Dedifferentiated amniotic fluid mesenchymal stem cell (primary cell): Measurements from ENCODE around the gene DNAH10.
"Not testable (repeated sequence)": the region's sequence is repeated elsewhere in the genome, so short reads cannot be mapped to it uniquely, and the experiment has no call there.

ENCODE experiments used
- DNase-seq: peaks from one replicate; pipeline ENCODE4 v3.0.0-alpha.2; 2016; ENCODE audit errors: extremely low spot score

The DNAH10 gene

GRCh38 chr12:123907726-123908476 is 145.8 kb downstream of the DNAH10 start:
- DNase-seq: no peak

- DNase-seq: no peak
Measured at GRCh38 chr12:123908884-123909725, 147.0 kb downstream of the DNAH10 start.

- no peak for DNase-seq
Measured at GRCh38 chr12:123910057-123910456, 148.0 kb downstream of the DNAH10 start.

DNA sequence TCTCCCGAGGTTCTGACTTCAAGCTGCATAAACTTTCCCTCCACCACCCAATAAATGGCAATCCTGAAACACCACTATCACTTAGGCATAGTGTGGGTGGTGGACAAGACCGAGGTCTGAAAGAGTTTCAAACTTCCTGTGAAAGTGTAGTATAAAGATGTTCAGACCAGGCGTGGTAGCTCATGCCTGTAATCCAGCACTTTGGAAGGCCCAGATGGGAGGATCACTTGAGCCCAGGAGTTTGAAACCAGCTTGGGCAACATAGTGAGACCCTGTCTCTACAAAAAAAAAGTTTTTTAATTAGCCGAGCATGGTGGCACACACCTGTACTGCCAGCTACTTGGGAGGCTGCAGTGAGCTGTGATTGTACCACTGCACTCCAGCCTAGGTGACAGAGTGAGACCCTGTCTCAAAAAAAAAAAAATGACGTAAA is 148.7 kb downstream of the DNAH10 start:
- no peak for DNase-seq

DNA sequence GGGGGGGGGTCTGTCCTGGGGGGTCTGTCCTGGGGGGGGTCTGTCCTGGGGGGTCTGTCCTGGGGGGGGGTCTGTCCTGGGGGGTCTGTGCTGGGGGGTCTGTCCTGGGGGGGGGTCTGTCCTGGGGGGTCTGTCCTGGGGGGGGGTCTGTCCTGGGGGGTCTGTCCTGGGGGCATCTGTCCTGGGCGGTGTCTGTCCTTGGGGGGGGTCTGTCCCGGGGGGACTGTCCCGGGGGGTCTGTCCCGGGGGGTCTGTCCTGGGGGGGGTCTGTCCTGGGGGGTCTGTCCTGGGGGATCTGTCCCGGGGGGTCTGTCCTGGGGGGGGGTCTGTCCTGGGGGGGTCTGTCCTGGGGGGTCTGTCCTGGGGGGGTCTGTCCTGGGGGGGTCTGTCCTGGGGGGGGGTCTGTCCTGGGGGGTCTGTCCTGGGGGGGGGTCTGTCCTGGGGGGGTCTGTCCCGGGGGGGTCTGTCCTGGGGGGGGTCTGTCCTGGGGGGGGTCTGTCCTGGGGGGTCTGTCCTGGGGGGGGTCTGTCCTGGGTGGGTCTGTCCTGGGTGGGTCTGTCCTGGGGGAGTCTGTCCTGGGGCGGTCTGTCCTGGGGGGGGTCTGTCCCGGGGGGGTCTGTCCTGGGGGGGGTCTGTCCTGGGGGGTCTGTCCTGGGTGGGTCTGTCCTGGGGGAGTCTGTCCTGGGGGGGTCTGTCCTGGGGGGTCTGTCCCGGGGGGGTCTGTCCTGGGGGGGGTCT is 149.7 kb downstream of the DNAH10 start:
- not testable (repeated sequence) for DNase-seq

DNA sequence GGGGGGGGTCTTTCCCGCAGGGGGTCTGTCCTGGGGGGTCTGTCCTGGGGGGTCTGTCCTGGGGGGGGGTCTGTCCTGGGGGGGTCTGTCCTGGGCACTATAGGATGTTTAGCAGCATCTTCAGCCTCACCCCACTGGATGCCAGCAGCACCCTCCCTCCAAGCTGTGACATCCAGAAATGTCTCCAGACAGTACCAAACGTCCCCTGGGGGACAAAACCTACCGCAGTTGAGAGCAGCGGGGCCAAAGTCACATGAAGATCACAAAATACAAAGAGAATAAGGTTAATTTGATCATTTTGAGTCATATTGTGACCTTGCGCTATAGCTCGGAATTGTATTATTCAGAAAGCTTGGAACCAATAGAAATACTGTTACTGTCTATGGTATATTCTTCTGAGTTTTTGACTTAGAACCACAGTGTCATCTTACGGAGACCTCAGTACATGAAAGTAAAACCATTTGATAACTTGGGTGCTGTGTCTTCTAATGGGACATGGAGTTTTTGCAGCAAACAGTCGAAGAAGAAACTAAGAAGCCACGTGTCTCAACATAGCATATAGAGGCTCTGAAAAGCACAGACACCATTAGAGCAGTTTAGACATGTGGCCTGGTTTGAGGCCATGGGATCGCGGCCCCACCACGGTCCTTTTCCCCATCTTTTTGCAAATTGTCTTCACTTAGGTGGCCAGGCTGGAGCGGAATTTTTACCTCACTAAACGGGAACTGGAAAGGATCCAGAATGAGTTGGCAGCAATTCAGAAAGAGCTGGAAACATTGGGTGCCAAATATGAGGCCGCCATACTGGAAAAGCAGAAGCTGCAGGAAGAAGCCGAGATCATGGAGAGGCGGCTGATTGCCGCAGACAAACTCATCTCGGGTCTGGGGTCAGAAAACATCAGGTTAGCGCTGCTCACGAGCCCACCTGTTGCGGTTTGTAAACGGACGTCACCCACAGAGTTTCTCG is 150.6 kb downstream of the DNAH10 start:
- no peak for DNase-seq

GRCh38 chr12:123914726-123915333 is 152.7 kb downstream of the DNAH10 start:
- DNase-seq: no peak

GRCh38 chr12:123916729-123917128 is 154.6 kb downstream of the DNAH10 start:
- no peak for DNase-seq

DNA sequence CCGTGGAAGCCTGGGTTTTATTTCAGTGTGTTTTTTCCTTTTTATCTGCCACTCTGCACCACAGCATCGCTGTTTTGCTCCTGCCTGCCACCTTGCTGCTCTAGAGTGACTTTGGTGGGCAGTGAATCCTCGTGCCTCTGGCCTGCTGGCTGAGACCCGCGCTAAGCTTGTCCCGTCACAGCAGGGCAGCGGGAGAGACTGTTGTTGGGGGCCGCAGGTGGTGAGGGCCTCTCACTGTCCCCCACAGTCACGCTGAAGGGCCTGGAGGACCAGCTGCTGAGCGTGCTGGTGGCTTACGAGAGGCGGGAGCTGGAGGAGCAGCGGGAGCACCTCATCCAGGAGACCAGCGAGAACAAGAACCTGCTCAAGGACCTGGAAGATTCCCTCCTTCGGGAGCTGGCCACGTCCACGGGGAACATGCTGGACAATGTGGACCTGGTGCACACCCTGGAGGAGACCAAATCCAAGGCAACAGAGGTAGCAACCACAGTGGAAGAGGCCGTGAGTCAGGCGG is 155.3 kb downstream of the DNAH10 start:
- no peak for DNase-seq

- DNase-seq: no peak
Measured at GRCh38 chr12:123919980-123920360, 157.9 kb downstream of the DNAH10 start.

DNA sequence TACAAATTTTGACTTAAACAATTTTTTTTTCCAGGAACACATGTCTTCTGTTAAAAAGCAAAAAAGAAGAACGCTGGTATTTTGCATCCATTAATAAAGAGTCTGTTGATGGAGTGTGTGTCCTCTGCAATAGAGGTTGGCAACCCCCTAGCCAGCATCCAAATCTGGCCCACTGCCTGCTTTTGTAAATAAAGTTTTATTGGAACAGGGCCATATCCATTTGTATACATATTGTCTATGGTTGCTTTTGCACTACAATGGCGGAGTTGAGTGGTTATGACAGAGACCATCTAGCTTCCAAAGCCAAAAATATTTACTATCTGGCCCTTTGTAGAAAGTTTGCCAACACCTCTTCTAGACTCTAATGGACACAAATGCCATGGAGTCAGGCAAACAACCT is 160.9 kb downstream of the DNAH10 start:
- DNase-seq: no peak

GRCh38 chr12:123923927-123924326 is 161.8 kb downstream of the DNAH10 start:
- no peak for DNase-seq

- no peak for DNase-seq
Measured at GRCh38 chr12:123924539-123924938, 162.4 kb downstream of the DNAH10 start.

DNA sequence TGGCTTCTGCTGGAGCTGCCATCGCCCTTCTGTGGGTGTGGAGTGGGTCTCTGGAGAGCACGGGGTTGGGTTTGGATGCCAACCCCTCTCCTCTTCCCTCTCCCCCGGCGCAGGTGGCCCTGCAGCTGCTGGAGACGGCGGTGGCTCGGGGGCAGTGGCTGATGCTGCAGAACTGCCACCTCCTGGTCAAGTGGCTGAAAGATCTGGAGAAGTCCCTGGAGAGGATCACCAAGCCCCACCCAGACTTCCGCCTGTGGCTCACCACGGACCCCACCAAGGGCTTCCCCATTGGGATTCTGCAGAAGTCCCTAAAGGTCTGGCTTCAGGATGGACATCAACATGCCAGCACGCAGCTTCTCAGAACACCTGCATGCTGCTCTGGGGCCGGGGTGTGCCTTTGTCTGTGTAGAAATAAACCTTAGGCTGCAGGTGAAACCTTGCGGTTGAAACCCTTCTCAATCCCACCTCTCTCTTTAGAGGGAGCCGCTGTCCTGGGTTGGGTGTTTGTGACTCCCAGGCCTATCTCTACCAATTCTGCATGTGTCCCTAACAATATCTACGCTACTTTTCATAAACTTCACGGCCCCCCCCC is 166.3 kb downstream of the DNAH10 start:
- no peak for DNase-seq

GRCh38 chr12:123928897-123929296 is 166.8 kb downstream of the DNAH10 start:
- no peak for DNase-seq

GRCh38 chr12:123929946-123930583 is 168.0 kb downstream of the DNAH10 start:
- no peak for DNase-seq

DNA sequence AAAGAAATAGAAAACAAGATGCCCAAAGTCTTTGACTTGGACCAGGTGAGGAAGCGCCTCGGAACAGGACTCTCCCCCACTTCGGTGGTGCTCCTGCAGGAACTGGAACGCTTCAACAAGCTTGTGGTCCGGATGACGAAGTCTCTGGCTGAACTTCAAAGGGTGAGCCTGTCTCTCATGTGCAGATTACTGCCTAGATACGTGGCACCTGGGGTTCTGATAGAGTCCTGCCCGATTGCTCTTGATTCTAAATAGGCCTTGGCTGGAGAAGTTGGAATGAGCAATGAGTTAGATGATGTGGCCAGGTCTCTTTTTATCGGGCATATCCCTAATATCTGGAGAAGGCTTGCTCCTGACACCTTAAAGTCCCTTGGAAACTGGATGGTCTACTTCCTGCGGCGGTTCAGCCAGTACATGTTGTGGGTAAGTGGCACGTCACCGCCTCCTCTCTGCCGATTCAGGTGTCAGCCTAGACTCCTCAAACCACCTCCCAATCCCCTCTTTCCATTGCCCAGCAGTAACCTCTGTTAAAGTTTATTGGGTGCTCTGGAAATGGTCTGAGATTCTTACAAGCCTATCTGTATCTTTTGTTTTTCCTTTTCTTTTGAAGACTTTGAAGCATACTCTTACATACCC is 169.7 kb downstream of the DNAH10 start:
- DNase-seq: no peak

- no peak for DNase-seq
Measured at GRCh38 chr12:123933214-123933613, 171.1 kb downstream of the DNAH10 start.

DNA sequence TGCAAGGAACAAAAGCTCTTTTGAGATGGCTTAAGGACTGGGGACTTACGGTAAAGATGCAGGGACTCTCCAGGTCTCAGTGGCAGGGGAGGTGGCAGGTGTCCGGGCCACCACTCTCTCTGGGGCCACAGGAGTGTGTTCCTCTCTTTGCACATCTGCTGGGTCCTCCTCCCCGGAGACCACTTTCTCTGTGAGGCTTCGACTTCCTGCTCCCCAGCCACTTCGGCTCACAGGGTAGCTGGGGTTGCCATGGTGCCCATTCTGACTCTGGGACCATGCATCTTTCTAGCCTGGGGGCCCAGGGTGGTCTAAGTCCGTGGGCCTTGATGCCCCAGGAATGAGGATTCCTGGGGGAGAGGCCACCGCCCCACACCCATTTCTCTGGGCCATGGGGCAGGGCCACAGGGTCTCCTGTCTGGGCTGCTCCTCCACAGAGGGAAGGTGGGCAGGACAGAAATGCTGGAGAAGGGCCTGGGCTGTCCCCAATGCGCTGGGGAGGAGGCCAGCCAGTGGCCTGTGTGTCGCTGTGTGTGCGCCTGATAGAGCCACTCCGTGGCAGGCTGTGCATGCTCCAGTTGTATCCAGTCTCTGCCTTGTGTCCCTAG is 172.0 kb downstream of the DNAH10 start:
- DNase-seq: no peak
